ENCODE measurements around the gene TMEM255B. TPM values are rescaled to one million over a fixed set of nuclear protein-coding genes. Genes with fewer than 3 reads are reported as not detected.

The TMEM255B gene
- total RNA-seq, 1 experiment from 2014 or later = 7.7 TPM

DNA sequence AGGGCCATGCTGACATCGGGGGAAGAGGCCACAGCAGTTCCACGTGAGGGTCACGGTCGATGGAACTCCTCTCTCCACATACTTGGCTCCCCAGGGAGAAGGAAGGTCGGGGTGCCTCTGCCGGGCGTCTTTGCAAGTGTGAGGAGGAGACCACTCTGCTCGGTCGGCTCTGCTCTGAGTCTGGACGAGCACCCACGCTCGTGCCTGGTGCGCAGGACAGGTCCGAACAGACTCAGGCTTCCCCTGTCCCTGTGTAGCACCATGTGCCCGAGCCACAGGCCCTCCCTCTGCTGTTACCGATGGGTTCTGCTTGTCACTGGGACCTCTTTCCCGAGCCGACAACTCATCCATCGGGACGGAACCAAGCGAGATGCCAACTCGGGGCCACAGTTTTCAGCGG lies 35.1 kb downstream of the TMEM255B start:
- no peaks in the 10 kb centered on the region for H3K4me1 ChIP-seq (ENCODE audit: control insufficient read depth in 1 of 2, insufficient read depth in 2 of 2, low read length in 2 of 2)
- POLR2A ChIA-PET = no interaction called here
- no peaks in the 10 kb centered on the region for H4K20me1 ChIP-seq (ENCODE audit: insufficient read depth)
- H3K9ac ChIP-seq (ENCODE audit: low read length) = no peak overlapping the region
- H3K27ac ChIP-seq (ENCODE audit: low read depth, low read length) = no peak overlapping the region
- H2AFZ ChIP-seq (ENCODE audit: low read depth, low read length, poor library complexity, severe bottlenecking) = no peak overlapping the region
- H3K9me3 ChIP-seq (ENCODE audit: control insufficient read depth in 1 of 2, insufficient read depth in 1 of 2, low read depth in 1 of 2, low read length in 2 of 2) = no peaks in the 10 kb centered on the region
- DNase-seq (ENCODE audit: low read depth, low spot score) = no peak
- H3K27me3 ChIP-seq (ENCODE audit: insufficient read depth, low read length) = no peaks in the 10 kb centered on the region
- no TSS peak for BruUV-seq (replicated peaks)
- H3K4me3 ChIP-seq (replicated peaks in 1 of 2; ENCODE audit: low read depth in 1 of 2, low read length in 2 of 2) = no peak overlapping the region
- no peak overlapping the region for H3K4me2 ChIP-seq (ENCODE audit: low read length)
- TF ChIP-seq ZBTB33 (IDR thresholded peaks at IDR 0.05; ENCODE audit: extremely low read depth, insufficient replicate concordance, low read length) (no peak), ZFX (IDR thresholded peaks at IDR 0.05) (no peak), TCF7L2 (IDR thresholded peaks at IDR 0.05; ENCODE audit: borderline replicate concordance, extremely low read depth, insufficient read depth, insufficient read length) (no peak), SIN3A (IDR thresholded peaks at IDR 0.05; ENCODE audit: low read depth) (no peak), JUND (IDR thresholded peaks at IDR 0.05) (no peak), ELF1 (IDR thresholded peaks at IDR 0.05; ENCODE audit: borderline replicate concordance, low read depth) (no peak), CBX3 (IDR thresholded peaks at IDR 0.05; ENCODE audit: low read depth) (no peak), EZH2phosphoT487 (IDR thresholded peaks at IDR 0.05; ENCODE audit: borderline replicate concordance) (no peak), CEBPB (IDR thresholded peaks at IDR 0.05; ENCODE audit: low read depth) (no peak), RAD21 (IDR thresholded peaks at IDR 0.05; ENCODE audit: low read depth) (no peak), SRF (IDR thresholded peaks at IDR 0.05; ENCODE audit: low read depth) (no peak), YY1 (IDR thresholded peaks at IDR 0.05; ENCODE audit: extremely low read depth, insufficient replicate concordance, low read depth, low read length) (no peak), POLR2AphosphoS5 (IDR thresholded peaks at IDR 0.05; ENCODE audit: low read depth, low read length) (no peak), ZNF274 (IDR thresholded peaks at IDR 0.05; ENCODE audit: low read depth, low read length) (no peak)
- TF ChIP-seq, protein P1, sequence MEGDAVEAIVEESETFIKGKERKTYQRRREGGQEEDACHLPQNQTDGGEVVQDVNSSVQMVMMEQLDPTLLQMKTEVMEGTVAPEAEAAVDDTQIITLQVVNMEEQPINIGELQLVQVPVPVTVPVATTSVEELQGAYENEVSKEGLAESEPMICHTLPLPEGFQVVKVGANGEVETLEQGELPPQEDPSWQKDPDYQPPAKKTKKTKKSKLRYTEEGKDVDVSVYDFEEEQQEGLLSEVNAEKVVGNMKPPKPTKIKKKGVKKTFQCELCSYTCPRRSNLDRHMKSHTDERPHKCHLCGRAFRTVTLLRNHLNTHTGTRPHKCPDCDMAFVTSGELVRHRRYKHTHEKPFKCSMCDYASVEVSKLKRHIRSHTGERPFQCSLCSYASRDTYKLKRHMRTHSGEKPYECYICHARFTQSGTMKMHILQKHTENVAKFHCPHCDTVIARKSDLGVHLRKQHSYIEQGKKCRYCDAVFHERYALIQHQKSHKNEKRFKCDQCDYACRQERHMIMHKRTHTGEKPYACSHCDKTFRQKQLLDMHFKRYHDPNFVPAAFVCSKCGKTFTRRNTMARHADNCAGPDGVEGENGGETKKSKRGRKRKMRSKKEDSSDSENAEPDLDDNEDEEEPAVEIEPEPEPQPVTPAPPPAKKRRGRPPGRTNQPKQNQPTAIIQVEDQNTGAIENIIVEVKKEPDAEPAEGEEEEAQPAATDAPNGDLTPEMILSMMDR (IDR thresholded peaks at IDR 0.05 in 2 of 3, conservative IDR thresholded peaks at IDR 0.05 in 1 of 3; ENCODE audit: borderline replicate concordance in 1 of 3, insufficient read depth in 1 of 3, low read depth in 2 of 3, low read length in 2 of 3) = no peak
- TF ChIP-seq, protein P2, sequence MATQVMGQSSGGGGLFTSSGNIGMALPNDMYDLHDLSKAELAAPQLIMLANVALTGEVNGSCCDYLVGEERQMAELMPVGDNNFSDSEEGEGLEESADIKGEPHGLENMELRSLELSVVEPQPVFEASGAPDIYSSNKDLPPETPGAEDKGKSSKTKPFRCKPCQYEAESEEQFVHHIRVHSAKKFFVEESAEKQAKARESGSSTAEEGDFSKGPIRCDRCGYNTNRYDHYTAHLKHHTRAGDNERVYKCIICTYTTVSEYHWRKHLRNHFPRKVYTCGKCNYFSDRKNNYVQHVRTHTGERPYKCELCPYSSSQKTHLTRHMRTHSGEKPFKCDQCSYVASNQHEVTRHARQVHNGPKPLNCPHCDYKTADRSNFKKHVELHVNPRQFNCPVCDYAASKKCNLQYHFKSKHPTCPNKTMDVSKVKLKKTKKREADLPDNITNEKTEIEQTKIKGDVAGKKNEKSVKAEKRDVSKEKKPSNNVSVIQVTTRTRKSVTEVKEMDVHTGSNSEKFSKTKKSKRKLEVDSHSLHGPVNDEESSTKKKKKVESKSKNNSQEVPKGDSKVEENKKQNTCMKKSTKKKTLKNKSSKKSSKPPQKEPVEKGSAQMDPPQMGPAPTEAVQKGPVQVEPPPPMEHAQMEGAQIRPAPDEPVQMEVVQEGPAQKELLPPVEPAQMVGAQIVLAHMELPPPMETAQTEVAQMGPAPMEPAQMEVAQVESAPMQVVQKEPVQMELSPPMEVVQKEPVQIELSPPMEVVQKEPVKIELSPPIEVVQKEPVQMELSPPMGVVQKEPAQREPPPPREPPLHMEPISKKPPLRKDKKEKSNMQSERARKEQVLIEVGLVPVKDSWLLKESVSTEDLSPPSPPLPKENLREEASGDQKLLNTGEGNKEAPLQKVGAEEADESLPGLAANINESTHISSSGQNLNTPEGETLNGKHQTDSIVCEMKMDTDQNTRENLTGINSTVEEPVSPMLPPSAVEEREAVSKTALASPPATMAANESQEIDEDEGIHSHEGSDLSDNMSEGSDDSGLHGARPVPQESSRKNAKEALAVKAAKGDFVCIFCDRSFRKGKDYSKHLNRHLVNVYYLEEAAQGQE (IDR thresholded peaks at IDR 0.05; ENCODE audit: low read depth) = no peak
- TF ChIP-seq, protein P3, sequence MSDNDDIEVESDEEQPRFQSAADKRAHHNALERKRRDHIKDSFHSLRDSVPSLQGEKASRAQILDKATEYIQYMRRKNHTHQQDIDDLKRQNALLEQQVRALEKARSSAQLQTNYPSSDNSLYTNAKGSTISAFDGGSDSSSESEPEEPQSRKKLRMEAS (IDR thresholded peaks at IDR 0.05) = no peak
- RAD21 ChIA-PET (ENCODE audit: low non-redundant PET in 1 of 2, low total read pairs in 2 of 2, uncharacterized antibody in 2 of 2, unreplicated experiment in 2 of 2) = no interaction called here
- ATAC-seq = no peak
- CTCF ChIA-PET = no interaction called here
- no peaks in the 10 kb centered on the region for H3K36me3 ChIP-seq (ENCODE audit: control insufficient read depth in 1 of 2, insufficient read depth in 2 of 2, low read length in 2 of 2)
- no peaks in the 10 kb centered on the region for H3K9me2 ChIP-seq (ENCODE audit: insufficient read depth)
- H3K79me2 ChIP-seq (ENCODE audit: insufficient read depth, low read length) = no peaks in the 10 kb centered on the region
- intact Hi-C loops (cut with micrococcal nuclease) = no loop called here
